Psoas muscle (tissue), 8 donors: Measurements from ENCODE around the gene CLCF1. TPM values are rescaled to one million over a fixed set of nuclear protein-coding genes. Genes with fewer than 3 reads are reported as not detected.
"Not testable (repeated sequence)": the region's sequence is repeated elsewhere in the genome, so short reads cannot be mapped to it uniquely, and the experiment has no call there.

ENCODE experiments used
- ATAC-seq, 4 donors: fragments of 200-7000 bp; cut with Tn5 transposase; one replicate each; pipeline ENCODE4 v1.9.1; 2020; ENCODE audit warnings: moderate library complexity in 3 of 4, mild to moderate bottlenecking in 2 of 4
- DNase-seq, 2 donors: peaks; one replicate each; pipeline ENCODE4 v3.0.0-alpha.2; 2020
- H3K27ac ChIP-seq: fragments of 200-600 bp; one replicate; pipeline ENCODE4 v1.8.0; 2022
- H3K27me3 ChIP-seq, 3 donors: fragments of 200-600 bp in 1 of 3; one replicate each; pipeline versions ENCODE4 v1.6.1 to v1.8.0; 2013 to 2022; ENCODE audit warnings: low read length in 2 of 3, mild to moderate bottlenecking in 2 of 3, moderate library complexity in 1 of 3; ENCODE audit not compliant: insufficient read depth in 3 of 3
- H3K36me3 ChIP-seq, 2 donors: fragments of 200-600 bp in 1 of 2; one replicate each; pipeline versions ENCODE4 v1.6.1 to v1.8.0; 2013 to 2022; ENCODE audit warnings: low read depth in 1 of 2, mild to moderate bottlenecking in 1 of 2, moderate library complexity in 1 of 2; ENCODE audit not compliant: insufficient read depth in 1 of 2
- H3K4me1 ChIP-seq: fragments of 200-600 bp; one replicate; pipeline ENCODE4 v1.8.0; 2022
- H3K4me3 ChIP-seq: fragments of 200-600 bp; one replicate; pipeline ENCODE4 v1.8.0; 2022; ENCODE audit warnings: mild to moderate bottlenecking
- H3K9me3 ChIP-seq: fragments of 200-600 bp; one replicate; pipeline ENCODE4 v1.8.0; 2022
- CTCF ChIP-seq: fragments of 200-600 bp; IDR thresholded peaks from one replicate; pipeline ENCODE4 v1.8.0; 2022; ENCODE audit warnings: antibody characterized with exemption
- WGBS, 3 donors: extraction: QIAGEN DNeasy Blood & Tissue Kit; methylation state at CpG; one replicate each; pipeline versions ENCODE4 v1.1.6 to v1.1.7; 2013; 5-methylcytosine and 5-hydroxymethylcytosine counted together
- intact Hi-C, 2 donors: fragments of 100-400 bp; cut with DNase I; formaldehyde crosslinking; loops; one replicate each; pipeline versions ENCODE4 v1.11.0 to v1.14.2; 2022
- polyA plus RNA-seq, 3 donors: library from polyadenylated mRNA; stranded (reverse); fragments of 200-250 nt; gene quantifications; one replicate each; pipeline ENCODE4 v1.2.3, GENCODE V29; 2013
- total RNA-seq, 4 donors: library from RNA; stranded (reverse); fragmentation: NEBNext Ultra II Directional in 2 of 4; extraction: Animal tissue kit (Norgen Biotek cat#: 25700) in 2 of 4; gene quantifications; one replicate each; pipeline versions ENCODE4 v1.2.1 to v1.2.4, GENCODE V29; 2021 to 2023
- donor health status: healthy with polysubstance abuse.
- donor health status: DM: no; HTN: no; CAD: no; lungs with moderate emphysema.
- donor health status: Bipolar disorder and iron deficiency.
- donor health status: healthy.
- donor health status: DM: yes; HTN: yes; CAD: no.
- donor health status: DM: no; HTN: no; CAD: no.
- donor health status: DM: no; HTN: no; CAD: no.
- donor health status: DM: yes; HTN: yes; CAD: no.

The CLCF1 gene
- total and polyA plus RNA-seq, 7 donors, result 0.44 to 6.5 (median 0.69) TPM

GRCh38 chr11:67321313-67321871 lies 52.0 kb downstream of the CLCF1 start:
- H3K4me1 ChIP-seq, result peaks cover 16% of the 10 kb centered on the region
- H3K9me3 ChIP-seq, result no peaks in the 10 kb centered on the region
- intact Hi-C loops, result no loop called here
- peaks cover 0 to 24% of the 10 kb centered on the region in 2 donors for H3K36me3 ChIP-seq
- 70 to 77% (median 76%) methylated on average over 6 of the region's 6 CpGs for WGBS, 3 donors
- TF ChIP-seq CTCF, result no peak
- no peaks in the 10 kb centered on the region for H3K27me3 ChIP-seq
- no peak overlapping the region for H3K27ac ChIP-seq
- H3K4me3 ChIP-seq, result no peak overlapping the region
- ATAC-seq (no peak), DNase-seq (no peak)

GRCh38 chr11:67320691-67321090 lies 52.7 kb downstream of the CLCF1 start:
- Histone ChIP-seq H3K27ac (no peak overlapping the region), H3K36me3 (peaks cover 0 to 21% of the 10 kb centered on the region in 2 donors), H3K27me3 (no peaks in the 10 kb centered on the region), H3K4me3 (no peak overlapping the region), H3K9me3 (no peaks in the 10 kb centered on the region), H3K4me1 (peaks cover 16% of the 10 kb centered on the region)
- TF ChIP-seq CTCF, result no peak
- ATAC-seq, result no peak
- WGBS, 3 donors, result 73 to 83% (median 77%) methylated on average over 2 of the region's 2 CpGs
- intact Hi-C loops, result no loop called here
- DNase-seq, result no peak

GRCh38 chr11:67320011-67320410 lies 53.4 kb downstream of the CLCF1 start:
- WGBS, 3 donors, result 58 to 84% (median 68%) methylated on average over 3 of the region's 3 CpGs

GRCh38 chr11:67318876-67319275 lies 54.5 kb downstream of the CLCF1 start:
- peak overlapping the region; percentile 97 for H3K4me3 ChIP-seq
- DNase-seq, ATAC-seq, intact Hi-C loops, H3K27me3 ChIP-seq, H3K27ac ChIP-seq, H3K9me3 ChIP-seq: not testable (repeated sequence)
- 86 to 94% (median 86%) methylated on average over 12 of the region's 12 CpGs for WGBS, 3 donors
- peaks cover 16% of the 10 kb centered on the region for H3K4me1 ChIP-seq
- H3K36me3 ChIP-seq, result peaks cover 0 to 21% of the 10 kb centered on the region in 2 donors

More at GRCh38 chr11:67320011-67320410, 53.4 kb downstream of the CLCF1 start:
- Histone ChIP-seq H3K9me3 (no peaks in the 10 kb centered on the region), H3K36me3 (peaks cover 0 to 21% of the 10 kb centered on the region in 2 donors), H3K27ac (no peak overlapping the region), H3K4me1 (peaks cover 16% of the 10 kb centered on the region), H3K27me3 (no peaks in the 10 kb centered on the region), H3K4me3 (no peak overlapping the region)
- DNase-seq, result no peak
- TF ChIP-seq CTCF, result no peak
- intact Hi-C loops, result no loop called here
- ATAC-seq, result no peak

GRCh38 chr11:67317888-67318555 lies 55.4 kb downstream of the CLCF1 start:
- ATAC-seq (peak in 2 of 4 donors; percentile 19 to 21), DNase-seq (no peak)
- 0 to 2% (median 1%) methylated on average over 51 to 53 of the region's 53 CpGs for WGBS, 3 donors
- no peak for TF ChIP-seq CTCF
- intact Hi-C loops, result loop anchor here (1.0 to 2.0 kb wide), 2 partner anchors 51 to 52 kb away; partner anchors contain the start of gene GRK2 (in 2 of the 2)
- Histone ChIP-seq H3K27ac (peak overlapping the region; percentile 86), H3K36me3 (peaks cover 0 to 15% of the 10 kb centered on the region in 2 donors), H3K4me1 (peaks cover 16% of the 10 kb centered on the region), H3K27me3 (no peaks in the 10 kb centered on the region), H3K9me3 (no peaks in the 10 kb centered on the region), H3K4me3 (peak overlapping the region; percentile 97)
